GM23338 (cell line): Measurements from ENCODE around the gene MEGF6. TPM values are rescaled to one million over a fixed set of nuclear protein-coding genes. Genes with fewer than 3 reads are reported as not detected.

Experiments used
- ATAC-seq: fragments of 200-7000 bp; cut with Tn5 transposase; 3 replicates; pipeline ENCODE4 v1.9.1; 2020
- DNase-seq: peaks from one replicate; pipeline ENCODE4 v3.0.0-alpha.2; 2015; ENCODE audit warnings: low spot score
- H2AFZ ChIP-seq: fragments of 200-600 bp; sonication (generic); 2 replicates; pipeline ENCODE4 v1.8.0; 2016; ENCODE audit warnings: antibody characterized with exemption, mild to moderate bottlenecking, moderate library complexity
- H3F3A ChIP-seq: fragments of 200-600 bp; sonication (generic); replicated peaks from 2 replicates; pipeline ENCODE4 v1.8.0; 2017; ENCODE audit warnings: antibody characterized with exemption, mixed run types, low read depth
- H3K27ac ChIP-seq: fragments of 200-600 bp; sonication (generic); 2 replicates; pipeline ENCODE4 v1.6.1; 2016; ENCODE audit warnings: low read depth
- H3K27me3 ChIP-seq: fragments of 200-600 bp; sonication (generic); 2 replicates; pipeline ENCODE4 v1.8.0; 2016; ENCODE audit warnings: mild to moderate bottlenecking, mixed run types, moderate library complexity; ENCODE audit not compliant: insufficient read depth
- H3K36me3 ChIP-seq: fragments of 200-600 bp; sonication (generic); 2 replicates; pipeline ENCODE4 v1.8.0; 2016; ENCODE audit warnings: mild to moderate bottlenecking; ENCODE audit not compliant: insufficient read depth
- H3K4me1 ChIP-seq: fragments of 200-600 bp; sonication (generic); 2 replicates; pipeline ENCODE4 v1.8.0; 2016; ENCODE audit warnings: mild to moderate bottlenecking, moderate library complexity; ENCODE audit not compliant: insufficient read depth
- H3K4me2 ChIP-seq: fragments of 200-600 bp; sonication (generic); 2 replicates; pipeline ENCODE4 v1.7.1; 2017; ENCODE audit warnings: mixed run types
- H3K4me3 ChIP-seq: fragments of 200-600 bp; sonication (generic); 2 replicates; pipeline ENCODE4 v1.6.1; 2016; ENCODE audit warnings: mixed run types
- H3K79me2 ChIP-seq: fragments of 200-600 bp; sonication (generic); replicated peaks from 2 replicates; pipeline ENCODE4 v1.8.0; 2017; ENCODE audit warnings: mild to moderate bottlenecking; ENCODE audit not compliant: insufficient read depth
- H3K9me2 ChIP-seq: fragments of 200-600 bp; sonication (generic); 2 replicates; pipeline ENCODE4 v1.8.0; 2017; ENCODE audit not compliant: insufficient read depth
- H4K20me1 ChIP-seq: fragments of 200-600 bp; sonication (generic); replicated peaks from 2 replicates; pipeline ENCODE4 v1.8.0; 2017; ENCODE audit warnings: mild to moderate bottlenecking; ENCODE audit not compliant: insufficient read depth
- H3K27ac Mint-ChIP-seq: 2 replicates; pipeline ENCODE4 v1.8.0; 2020; ENCODE audit warnings: inconsistent platforms, mild to moderate bottlenecking, moderate library complexity, mixed read lengths
- H3K27me3 Mint-ChIP-seq: 3 replicates; pipeline ENCODE4 v1.8.0; 2022; ENCODE audit warnings: low read depth, mild to moderate bottlenecking, moderate library complexity, mixed read lengths, inconsistent platforms; ENCODE audit not compliant: insufficient read depth, poor library complexity
- H3K36me3 Mint-ChIP-seq: 3 replicates; pipeline ENCODE4 v1.8.0; 2021; ENCODE audit warnings: low read depth, mild to moderate bottlenecking, inconsistent platforms, moderate library complexity, mixed read lengths
- H3K4me1 Mint-ChIP-seq: 3 replicates; pipeline ENCODE4 v1.8.0; 2020; ENCODE audit warnings: mild to moderate bottlenecking, inconsistent platforms, mixed read lengths
- H3K4me3 Mint-ChIP-seq: 3 replicates; pipeline ENCODE4 v1.8.0; 2021; ENCODE audit warnings: moderate library complexity, mild to moderate bottlenecking, inconsistent platforms, mixed read lengths
- H3K9me3 Mint-ChIP-seq: 3 replicates; pipeline ENCODE4 v1.8.0; 2020; ENCODE audit warnings: moderate library complexity, mild to moderate bottlenecking, inconsistent platforms, mixed read lengths
- CREB1 ChIP-seq: fragments of 250-450 bp; sonication (Bioruptor Pico); IDR thresholded peaks from 2 replicates; pipeline ENCODE4 v1.5.0; 2020; ENCODE audit warnings: low read depth, mild to moderate bottlenecking, moderate library complexity
- EZH2phosphoT487 ChIP-seq: fragments of 200-600 bp; sonication (generic); IDR thresholded peaks from one replicate; pipeline ENCODE4 v1.8.1; 2018; ENCODE audit warnings: antibody characterized with exemption; ENCODE audit not compliant: unreplicated experiment
- JUNB ChIP-seq: IDR thresholded peaks from one replicate; pipeline ENCODE4 v1.6.1; 2016; ENCODE audit warnings: antibody characterized with exemption; ENCODE audit not compliant: unreplicated experiment
- POLR2AphosphoS5 ChIP-seq: IDR thresholded peaks from 2 replicates; pipeline ENCODE4 v1.6.1; 2016; ENCODE audit warnings: antibody characterized with exemption, low read depth
- STAT1 ChIP-seq: IDR thresholded peaks from one replicate; pipeline ENCODE4 v1.6.1; 2016; ENCODE audit warnings: antibody characterized with exemption; ENCODE audit not compliant: unreplicated experiment
- ZNF114 ChIP-seq: fragments of 250-450 bp; sonication (Bioruptor Pico); IDR thresholded peaks from 2 replicates; pipeline ENCODE4 v1.5.0; 2020; ENCODE audit warnings: mild to moderate bottlenecking, moderate library complexity
- ZNF331 ChIP-seq: fragments of 250-450 bp; sonication (Bioruptor Pico); IDR thresholded peaks from 2 replicates; pipeline ENCODE4 v1.5.0; 2020; ENCODE audit warnings: low read depth, mild to moderate bottlenecking, moderate library complexity
- polyA plus RNA-seq: library from polyadenylated mRNA; unstranded; fragments of >200 nt; fragmentation: Nextera tagmentation; extraction: Ambion mirVana; gene quantifications from 2 replicates; pipeline ENCODE4 v1.2.1, GENCODE V29; 2016
- total RNA-seq: library from RNA; depleted of rRNA; stranded (reverse); fragments of >200 nt; shearing (Covaris generic); gene quantifications from 2 replicates; pipeline ENCODE4 v1.2.3, GENCODE V29; 2014
- TF ChIP-seq, protein P1 (sequence below): IDR thresholded peaks from one replicate; pipeline ENCODE4 v1.6.1; 2018; ENCODE audit warnings: antibody characterized with exemption; ENCODE audit not compliant: unreplicated experiment

MEGF6 gene
- total and polyA plus RNA-seq, 2 experiments from 2014 or later: 4.0 to 21.4 TPM

DNA sequence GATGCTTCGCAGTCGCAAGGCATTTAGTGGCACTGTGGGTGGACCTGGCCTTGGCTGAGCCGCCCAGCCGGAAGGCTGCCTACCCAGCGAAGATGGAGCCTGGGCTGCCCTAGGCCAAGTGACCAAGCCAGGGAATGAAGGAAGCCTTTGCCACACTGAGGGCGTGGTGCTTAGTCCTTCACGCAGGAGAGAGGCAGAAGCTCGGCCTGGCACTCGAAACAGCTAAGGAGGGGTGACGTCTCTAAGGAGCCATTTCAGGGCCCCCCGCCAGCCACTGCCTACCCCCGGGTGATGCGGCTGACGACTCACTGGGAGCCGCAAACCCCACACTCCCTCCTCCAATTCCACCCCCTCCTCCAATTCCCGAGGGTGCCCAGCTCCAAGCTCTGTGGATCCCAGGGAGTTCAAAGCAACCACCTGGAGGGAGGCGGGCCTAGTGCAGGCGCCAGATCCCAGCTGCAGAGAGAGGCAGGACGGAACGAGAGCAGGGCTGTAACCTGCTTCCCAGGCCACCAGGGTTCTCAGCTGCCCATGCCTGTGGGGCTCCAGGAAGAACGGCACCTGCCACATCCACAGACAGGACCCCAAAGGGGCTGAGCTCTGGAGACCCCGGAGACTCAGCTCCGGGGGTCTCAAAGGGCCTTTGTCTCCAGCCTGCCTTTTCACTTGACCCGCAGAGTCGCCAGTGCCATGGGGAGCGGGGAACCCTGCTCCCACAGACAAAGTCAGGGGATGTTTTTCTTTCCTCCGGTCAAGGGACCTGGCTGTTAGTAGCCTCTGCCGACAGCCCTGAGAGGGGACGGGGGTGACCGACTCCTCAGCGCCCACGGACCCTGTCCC lies 81.0 kb downstream of the MEGF6 start:
- Histone ChIP-seq H3K4me2 (peak overlapping the region; percentile 87), H3F3A (no peaks in the 10 kb centered on the region), H3K4me3 (peak overlapping the region; percentile 62), H3K4me1 (no peaks in the 10 kb centered on the region; the same call in 1 of the 2 replicates), H2AFZ (no peak overlapping the region), H3K27me3 (peaks cover 16% of the 10 kb centered on the region; the same call in 1 of the 2 replicates), H3K27ac (no peak overlapping the region), H4K20me1 (peaks cover 6% of the 10 kb centered on the region; the same call in 1 of the 2 replicates), H3K79me2 (no peaks in the 10 kb centered on the region), H3K36me3 (no peaks in the 10 kb centered on the region), H3K9me2 (no peaks in the 10 kb centered on the region)
- Mint-ChIP-seq H3K27me3 (peaks cover 19% of the 10 kb centered on the region), H3K4me1 (peaks cover 4% of the 10 kb centered on the region), H3K4me3 (peak overlapping the region; percentile 64), H3K9me3 (no peaks in the 10 kb centered on the region), H3K27ac (no peak overlapping the region), H3K36me3 (no peaks in the 10 kb centered on the region)
- ATAC-seq (peak; percentile 48), DNase-seq (peak; percentile 68)
- TF ChIP-seq POLR2AphosphoS5 (no peak), CREB1 (no peak), ZNF114 (no peak), EZH2phosphoT487 (no peak)

GRCh38 chr1:3529099-3529729 lies 82.1 kb downstream of the MEGF6 start:
- H3K79me2 ChIP-seq: no peaks in the 10 kb centered on the region
- peaks cover 4% of the 10 kb centered on the region for H3K4me1 Mint-ChIP-seq
- no peaks in the 10 kb centered on the region for H3K36me3 Mint-ChIP-seq
- no peak overlapping the region for H3K4me2 ChIP-seq
- no peak overlapping the region for H3K27ac Mint-ChIP-seq
- H3K4me3 Mint-ChIP-seq: no peak overlapping the region
- H2AFZ ChIP-seq: no peak overlapping the region
- no peak overlapping the region for H3K27ac ChIP-seq
- no peaks in the 10 kb centered on the region; the same call in 1 of the 2 replicates for H3K4me1 ChIP-seq
- no peaks in the 10 kb centered on the region for H3K36me3 ChIP-seq
- peaks cover 23% of the 10 kb centered on the region for H3K27me3 Mint-ChIP-seq
- ATAC-seq: no peak
- peaks cover 6% of the 10 kb centered on the region; the same call in 1 of the 2 replicates for H4K20me1 ChIP-seq
- H3K27me3 ChIP-seq: peaks cover 16% of the 10 kb centered on the region; the same call in 1 of the 2 replicates
- no peak for DNase-seq
- H3K9me3 Mint-ChIP-seq: no peaks in the 10 kb centered on the region
- H3K9me2 ChIP-seq: no peaks in the 10 kb centered on the region
- H3K4me3 ChIP-seq: no peak overlapping the region
- TF ChIP-seq ZNF114: no peak
- H3F3A ChIP-seq: no peaks in the 10 kb centered on the region

DNA sequence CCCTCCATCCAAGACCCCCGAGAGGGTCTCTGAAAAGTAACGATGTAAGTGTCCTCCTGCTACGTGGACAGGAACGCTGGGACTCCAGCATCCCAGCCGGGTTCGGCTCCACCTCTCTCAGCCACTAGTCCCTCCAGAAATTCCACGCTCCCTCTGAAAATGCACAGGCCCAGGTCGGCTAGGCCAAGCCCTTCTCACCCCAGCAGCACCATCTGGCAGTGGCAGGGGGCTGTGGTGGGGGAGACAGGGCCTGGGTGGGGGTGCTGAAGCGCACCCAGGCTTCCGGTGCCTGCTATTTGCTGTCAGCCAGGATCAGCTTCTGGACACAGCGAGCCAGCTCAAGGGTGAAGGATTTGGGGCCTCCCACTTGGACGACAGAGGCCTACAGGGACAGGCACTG lies 83.5 kb downstream of the MEGF6 start:
- Mint-ChIP-seq H3K27ac (no peak overlapping the region), H3K4me3 (no peak overlapping the region; the same call in 2 of the 3 replicates)
- TF ChIP-seq JUNB: no peak
- TF ChIP-seq STAT1: no peak
- TF ChIP-seq CREB1: no peak
- no peak for TF ChIP-seq ZNF331 (CRISPR knock-in tag)
- TF ChIP-seq, protein P1, sequence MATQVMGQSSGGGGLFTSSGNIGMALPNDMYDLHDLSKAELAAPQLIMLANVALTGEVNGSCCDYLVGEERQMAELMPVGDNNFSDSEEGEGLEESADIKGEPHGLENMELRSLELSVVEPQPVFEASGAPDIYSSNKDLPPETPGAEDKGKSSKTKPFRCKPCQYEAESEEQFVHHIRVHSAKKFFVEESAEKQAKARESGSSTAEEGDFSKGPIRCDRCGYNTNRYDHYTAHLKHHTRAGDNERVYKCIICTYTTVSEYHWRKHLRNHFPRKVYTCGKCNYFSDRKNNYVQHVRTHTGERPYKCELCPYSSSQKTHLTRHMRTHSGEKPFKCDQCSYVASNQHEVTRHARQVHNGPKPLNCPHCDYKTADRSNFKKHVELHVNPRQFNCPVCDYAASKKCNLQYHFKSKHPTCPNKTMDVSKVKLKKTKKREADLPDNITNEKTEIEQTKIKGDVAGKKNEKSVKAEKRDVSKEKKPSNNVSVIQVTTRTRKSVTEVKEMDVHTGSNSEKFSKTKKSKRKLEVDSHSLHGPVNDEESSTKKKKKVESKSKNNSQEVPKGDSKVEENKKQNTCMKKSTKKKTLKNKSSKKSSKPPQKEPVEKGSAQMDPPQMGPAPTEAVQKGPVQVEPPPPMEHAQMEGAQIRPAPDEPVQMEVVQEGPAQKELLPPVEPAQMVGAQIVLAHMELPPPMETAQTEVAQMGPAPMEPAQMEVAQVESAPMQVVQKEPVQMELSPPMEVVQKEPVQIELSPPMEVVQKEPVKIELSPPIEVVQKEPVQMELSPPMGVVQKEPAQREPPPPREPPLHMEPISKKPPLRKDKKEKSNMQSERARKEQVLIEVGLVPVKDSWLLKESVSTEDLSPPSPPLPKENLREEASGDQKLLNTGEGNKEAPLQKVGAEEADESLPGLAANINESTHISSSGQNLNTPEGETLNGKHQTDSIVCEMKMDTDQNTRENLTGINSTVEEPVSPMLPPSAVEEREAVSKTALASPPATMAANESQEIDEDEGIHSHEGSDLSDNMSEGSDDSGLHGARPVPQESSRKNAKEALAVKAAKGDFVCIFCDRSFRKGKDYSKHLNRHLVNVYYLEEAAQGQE: no peak
- no peak for TF ChIP-seq POLR2AphosphoS5
- TF ChIP-seq ZNF114: no peak
- TF ChIP-seq EZH2phosphoT487: no peak

More for the DNA sequence above, 83.5 kb downstream of the MEGF6 start:
- no peak overlapping the region for H3K27ac ChIP-seq
- H3K79me2 ChIP-seq: no peaks in the 10 kb centered on the region
- peaks cover 16% of the 10 kb centered on the region; the same call in 1 of the 2 replicates for H3K27me3 ChIP-seq
- Mint-ChIP-seq H3K9me3 (no peaks in the 10 kb centered on the region), H3K36me3 (no peaks in the 10 kb centered on the region), H3K4me1 (peaks cover 4% of the 10 kb centered on the region), H3K27me3 (peaks cover 21% of the 10 kb centered on the region)
- no peaks in the 10 kb centered on the region for H3K9me2 ChIP-seq
- ATAC-seq (no peak), DNase-seq (no peak)
- no peak overlapping the region for H3K4me2 ChIP-seq
- no peaks in the 10 kb centered on the region for H3K36me3 ChIP-seq
- no peaks in the 10 kb centered on the region for H3F3A ChIP-seq
- peaks cover 6% of the 10 kb centered on the region; the same call in 1 of the 2 replicates for H4K20me1 ChIP-seq
- no peak overlapping the region for H2AFZ ChIP-seq
- H3K4me3 ChIP-seq: no peak overlapping the region
- H3K4me1 ChIP-seq: no peaks in the 10 kb centered on the region; the same call in 1 of the 2 replicates
